ENCODE results near the gene KCTD18.
A peak's percentile ranks its signal among the peaks of the same experiment; 100 is the strongest.

KCTD18 gene

DNA sequence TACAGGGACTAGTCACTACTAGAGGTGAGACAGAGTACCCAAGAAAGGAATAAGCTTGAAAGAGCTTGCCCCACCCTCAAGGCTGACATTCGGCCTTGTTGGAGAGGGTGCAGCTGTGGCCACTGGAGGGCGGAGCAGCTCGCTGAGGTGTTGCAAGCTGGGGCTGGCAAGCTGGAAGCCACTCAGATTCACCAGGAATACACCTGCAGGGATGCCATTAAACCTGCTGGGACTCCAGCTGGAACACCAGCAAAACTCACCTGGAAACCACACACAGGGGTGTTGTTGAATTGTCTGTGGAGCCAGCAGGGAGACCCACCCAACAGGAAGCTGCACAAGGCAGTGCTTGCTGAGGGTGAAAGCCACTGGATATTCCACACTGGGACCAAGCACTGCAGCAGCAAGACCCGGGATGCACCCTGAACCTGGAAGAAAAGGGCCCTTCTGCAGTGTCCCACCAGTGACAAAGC, 26.1 kb downstream of the KCTD18 start:
- DNase-seq (ENCODE audit: low spot score), result no peak

DNA sequence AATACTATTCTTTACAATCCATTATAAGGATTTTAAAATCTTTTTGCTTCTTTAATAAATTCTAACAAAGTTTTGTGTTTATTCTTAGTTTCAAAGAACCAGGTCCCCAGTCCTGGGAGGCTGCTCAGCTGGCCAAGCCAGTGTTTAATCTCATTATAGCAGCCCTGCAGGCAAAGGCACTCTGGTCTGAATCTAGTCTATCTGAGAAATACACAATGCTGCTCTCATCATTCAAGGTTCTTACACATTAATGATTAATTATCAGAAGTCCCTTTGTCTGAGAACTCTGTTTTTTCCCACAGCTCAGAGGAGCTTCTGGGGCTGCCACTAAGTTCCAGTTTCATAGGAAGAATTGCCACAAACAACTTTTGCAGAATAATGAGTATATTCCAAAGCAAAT, 27.7 kb downstream of the KCTD18 start:
- Histone ChIP-seq H3K4me3 (ENCODE audit: severe bottlenecking) (no peak overlapping the region), H3K27ac (ENCODE audit: poor library complexity, severe bottlenecking) (no peak overlapping the region), H3K27me3 (ENCODE audit: insufficient read depth, poor library complexity, severe bottlenecking) (no peaks in the 10 kb centered on the region), H3K4me1 (ENCODE audit: insufficient read depth, poor library complexity, severe bottlenecking) (peaks cover 37% of the 10 kb centered on the region), H3K36me3 (ENCODE audit: low read depth) (peaks cover 12% of the 10 kb centered on the region), H3K9me3 (ENCODE audit: severe bottlenecking) (no peaks in the 10 kb centered on the region)
- ATAC-seq (ENCODE audit: low read depth), result no peak
- TF ChIP-seq, protein P1, sequence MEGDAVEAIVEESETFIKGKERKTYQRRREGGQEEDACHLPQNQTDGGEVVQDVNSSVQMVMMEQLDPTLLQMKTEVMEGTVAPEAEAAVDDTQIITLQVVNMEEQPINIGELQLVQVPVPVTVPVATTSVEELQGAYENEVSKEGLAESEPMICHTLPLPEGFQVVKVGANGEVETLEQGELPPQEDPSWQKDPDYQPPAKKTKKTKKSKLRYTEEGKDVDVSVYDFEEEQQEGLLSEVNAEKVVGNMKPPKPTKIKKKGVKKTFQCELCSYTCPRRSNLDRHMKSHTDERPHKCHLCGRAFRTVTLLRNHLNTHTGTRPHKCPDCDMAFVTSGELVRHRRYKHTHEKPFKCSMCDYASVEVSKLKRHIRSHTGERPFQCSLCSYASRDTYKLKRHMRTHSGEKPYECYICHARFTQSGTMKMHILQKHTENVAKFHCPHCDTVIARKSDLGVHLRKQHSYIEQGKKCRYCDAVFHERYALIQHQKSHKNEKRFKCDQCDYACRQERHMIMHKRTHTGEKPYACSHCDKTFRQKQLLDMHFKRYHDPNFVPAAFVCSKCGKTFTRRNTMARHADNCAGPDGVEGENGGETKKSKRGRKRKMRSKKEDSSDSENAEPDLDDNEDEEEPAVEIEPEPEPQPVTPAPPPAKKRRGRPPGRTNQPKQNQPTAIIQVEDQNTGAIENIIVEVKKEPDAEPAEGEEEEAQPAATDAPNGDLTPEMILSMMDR (IDR thresholded peaks at IDR 0.05; ENCODE audit: poor library complexity, severe bottlenecking), result no peak
- DNase-seq (ENCODE audit: low spot score), result no peak

More for the DNA sequence above, 26.1 kb downstream of the KCTD18 start:
- H3K4me1 ChIP-seq (ENCODE audit: insufficient read depth, poor library complexity, severe bottlenecking), result peaks cover 37% of the 10 kb centered on the region
- no peaks in the 10 kb centered on the region for H3K9me3 ChIP-seq (ENCODE audit: severe bottlenecking)
- H3K27me3 ChIP-seq (ENCODE audit: insufficient read depth, poor library complexity, severe bottlenecking), result no peaks in the 10 kb centered on the region
- peak; percentile 67 for ATAC-seq (ENCODE audit: low read depth)
- H3K36me3 ChIP-seq (ENCODE audit: low read depth), result 0 out of 2 replicates have a peak, but pooled peaks cover 4% of the 10 kb centered on the region
- no peak overlapping the region for H3K27ac ChIP-seq (ENCODE audit: poor library complexity, severe bottlenecking)
- TF ChIP-seq, protein P1 (IDR thresholded peaks at IDR 0.05; ENCODE audit: poor library complexity, severe bottlenecking), result peak; percentile 82
- H3K4me3 ChIP-seq (ENCODE audit: severe bottlenecking), result no peak overlapping the region

DNA sequence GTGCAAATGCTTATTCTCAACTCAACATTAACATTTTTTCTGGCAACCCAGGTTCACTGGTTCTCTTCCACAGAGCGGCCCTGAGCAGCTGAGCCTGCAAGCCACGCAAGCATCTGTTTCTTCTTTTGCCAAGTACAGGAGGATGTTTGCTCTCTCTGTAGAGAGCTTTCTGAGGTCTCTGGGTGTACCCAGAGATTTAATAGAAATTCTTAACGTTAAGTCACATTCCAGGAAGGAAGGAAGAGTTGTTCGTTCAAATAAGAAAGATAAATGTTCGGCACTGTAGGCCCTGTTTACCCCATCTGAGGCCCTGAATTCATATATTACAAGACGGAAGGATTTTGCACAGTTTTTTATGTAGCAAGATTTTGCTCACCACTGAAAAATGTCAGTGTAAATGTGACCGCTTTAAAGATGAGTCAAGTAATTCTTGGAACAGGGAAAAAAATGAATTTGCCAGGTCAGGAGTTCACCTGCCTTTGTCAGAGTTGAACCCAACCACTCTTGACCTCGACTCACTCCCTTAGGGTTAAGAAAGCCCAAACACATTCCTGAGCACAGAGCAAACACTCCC, 30.1 kb downstream of the KCTD18 start:
- H3K36me3 ChIP-seq (ENCODE audit: low read depth), result peaks cover 16% of the 10 kb centered on the region
- ATAC-seq (ENCODE audit: low read depth) (peak; percentile 80), DNase-seq (ENCODE audit: low spot score) (no peak)
- TF ChIP-seq, protein P1 (IDR thresholded peaks at IDR 0.05; ENCODE audit: poor library complexity, severe bottlenecking), result no peak
- no peaks in the 10 kb centered on the region for H3K27me3 ChIP-seq (ENCODE audit: insufficient read depth, poor library complexity, severe bottlenecking)
- H3K27ac ChIP-seq (ENCODE audit: poor library complexity, severe bottlenecking), result peak overlapping the region; percentile 87
- no peak overlapping the region for H3K4me3 ChIP-seq (ENCODE audit: severe bottlenecking)
- H3K4me1 ChIP-seq (ENCODE audit: insufficient read depth, poor library complexity, severe bottlenecking), result peaks cover 28% of the 10 kb centered on the region
- H3K9me3 ChIP-seq (ENCODE audit: severe bottlenecking), result no peaks in the 10 kb centered on the region

DNA sequence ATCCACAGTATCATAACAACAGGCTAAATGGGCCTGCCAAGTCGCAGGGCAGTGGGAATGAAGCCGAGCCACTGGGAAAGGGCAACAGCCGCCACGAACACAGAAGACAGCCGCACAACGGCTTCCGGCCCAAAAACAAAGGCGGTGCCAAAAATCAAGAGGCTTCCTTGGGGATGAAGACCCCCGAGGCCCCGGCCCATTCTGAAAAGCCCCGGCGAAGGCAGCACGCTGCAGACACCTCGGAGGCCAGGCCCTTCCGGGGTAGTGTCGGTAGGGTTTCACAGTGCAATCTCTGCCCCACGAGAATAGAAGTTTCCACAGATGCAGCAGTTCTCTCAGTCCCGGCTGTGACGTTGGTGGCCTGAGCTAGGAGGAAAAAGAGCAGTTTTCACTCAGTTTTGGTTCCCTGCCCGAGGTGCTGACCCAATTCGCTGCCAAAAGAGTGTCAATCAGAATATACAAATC, 32.2 kb downstream of the KCTD18 start:
- TF ChIP-seq, protein P1 (IDR thresholded peaks at IDR 0.05; ENCODE audit: poor library complexity, severe bottlenecking), result no peak
- peaks cover 24% of the 10 kb centered on the region for H3K36me3 ChIP-seq (ENCODE audit: low read depth)

DNA sequence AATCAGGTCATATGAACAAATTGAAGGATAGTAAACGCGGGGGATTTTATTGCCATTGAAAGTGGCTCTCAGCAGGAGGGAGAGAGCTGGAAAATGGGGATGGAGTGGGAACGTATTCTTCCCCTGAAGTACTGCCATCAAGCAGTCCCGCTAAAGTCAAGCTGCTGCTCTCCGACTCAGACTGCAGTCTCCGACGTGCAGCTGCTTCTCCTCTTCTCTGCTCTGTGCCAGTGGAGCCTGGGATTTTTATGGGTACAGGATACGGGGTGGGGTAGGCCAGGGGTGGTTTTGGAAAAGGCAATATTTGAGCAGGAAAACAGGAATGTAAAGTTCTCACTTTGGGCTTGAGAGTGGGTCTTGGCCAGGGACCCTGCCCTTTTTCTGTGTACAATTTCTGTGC, 33.0 kb downstream of the KCTD18 start:
- DNase-seq (ENCODE audit: low spot score), result no peak
- Histone ChIP-seq H3K27ac (ENCODE audit: poor library complexity, severe bottlenecking) (no peak overlapping the region), H3K36me3 (ENCODE audit: low read depth) (peaks cover 32% of the 10 kb centered on the region), H3K4me3 (ENCODE audit: severe bottlenecking) (no peak overlapping the region), H3K9me3 (ENCODE audit: severe bottlenecking) (no peaks in the 10 kb centered on the region), H3K4me1 (ENCODE audit: insufficient read depth, poor library complexity, severe bottlenecking) (peaks cover 23% of the 10 kb centered on the region), H3K27me3 (ENCODE audit: insufficient read depth, poor library complexity, severe bottlenecking) (no peaks in the 10 kb centered on the region)
- ATAC-seq (ENCODE audit: low read depth), result no peak
- TF ChIP-seq, protein P1 (IDR thresholded peaks at IDR 0.05; ENCODE audit: poor library complexity, severe bottlenecking), result no peak

More for the DNA sequence above, 32.2 kb downstream of the KCTD18 start:
- peaks cover 23% of the 10 kb centered on the region for H3K4me1 ChIP-seq (ENCODE audit: insufficient read depth, poor library complexity, severe bottlenecking)
- H3K27me3 ChIP-seq (ENCODE audit: insufficient read depth, poor library complexity, severe bottlenecking), result no peaks in the 10 kb centered on the region
- DNase-seq (ENCODE audit: low spot score) (no peak), ATAC-seq (ENCODE audit: low read depth) (no peak)
- no peaks in the 10 kb centered on the region for H3K9me3 ChIP-seq (ENCODE audit: severe bottlenecking)
- no peak overlapping the region for H3K4me3 ChIP-seq (ENCODE audit: severe bottlenecking)
- no peak overlapping the region for H3K27ac ChIP-seq (ENCODE audit: poor library complexity, severe bottlenecking)

All from RWPE2 (cell line).